Lower lobe of right lung (tissue), 2 donors: Measurements from ENCODE around the gene PTPRN2. TPM values are rescaled to one million over a fixed set of nuclear protein-coding genes. Genes with fewer than 3 reads are reported as not detected.
A peak's percentile ranks its signal among the peaks of the same experiment; 100 is the strongest.

Experiments used
- ATAC-seq, 2 donors: fragments of 200-7000 bp; cut with Tn5 transposase; one replicate each; pipeline ENCODE4 v1.9.1; 2020 to 2022; ENCODE audit warnings: mild to moderate bottlenecking in 2 of 2, moderate library complexity in 2 of 2
- DNase-seq: peaks from one replicate; pipeline ENCODE4 v3.0.0-alpha.2; 2020
- H3K27ac ChIP-seq: fragments of 200-600 bp; one replicate; pipeline ENCODE4 v1.8.0; 2022
- H3K27me3 ChIP-seq: fragments of 200-600 bp; one replicate; pipeline ENCODE4 v1.8.0; 2022; ENCODE audit warnings: low read depth
- H3K36me3 ChIP-seq: fragments of 200-600 bp; one replicate; pipeline ENCODE4 v1.8.0; 2022; ENCODE audit warnings: mild to moderate bottlenecking
- H3K4me1 ChIP-seq: fragments of 200-600 bp; one replicate; pipeline ENCODE4 v1.8.0; 2022
- H3K4me3 ChIP-seq: fragments of 200-600 bp; one replicate; pipeline ENCODE4 v1.8.0; 2022; ENCODE audit warnings: mild to moderate bottlenecking
- H3K9me3 ChIP-seq: fragments of 200-600 bp; one replicate; pipeline ENCODE4 v1.8.0; 2022
- intact Hi-C: fragments of 100-400 bp; cut with DNase I; formaldehyde crosslinking; loops from one replicate; pipeline ENCODE4 v1.11.0; 2022
- total RNA-seq: library from RNA; stranded (reverse); fragmentation: NEBNext Ultra II Directional; extraction: Animal tissue kit (Norgen Biotek cat#: 25700); gene quantifications from one replicate; pipeline ENCODE4 v1.2.1, GENCODE V29; 2021
- TF ChIP-seq, protein P1 (sequence below): fragments of 200-600 bp; IDR thresholded peaks from one replicate; pipeline ENCODE4 v1.8.0; 2022; ENCODE audit warnings: antibody characterized with exemption, mild to moderate bottlenecking
- donor health status: DM: no; HTN: yes; CAD: no; lungs with severe emphysema.

PTPRN2 gene
- total RNA-seq, 1 donor from 2014 or later: 6.8 TPM

GRCh38 chr7:158052381-158053060 is 535.1 kb downstream of the PTPRN2 start:
- H3K36me3 ChIP-seq: no peaks in the 10 kb centered on the region
- intact Hi-C loops: no loop called here
- no peaks in the 10 kb centered on the region for H3K9me3 ChIP-seq
- no peak overlapping the region for H3K27ac ChIP-seq
- H3K4me3 ChIP-seq: no peak overlapping the region
- ATAC-seq (no peak), DNase-seq (no peak)
- no peaks in the 10 kb centered on the region for H3K4me1 ChIP-seq
- TF ChIP-seq, protein P1, sequence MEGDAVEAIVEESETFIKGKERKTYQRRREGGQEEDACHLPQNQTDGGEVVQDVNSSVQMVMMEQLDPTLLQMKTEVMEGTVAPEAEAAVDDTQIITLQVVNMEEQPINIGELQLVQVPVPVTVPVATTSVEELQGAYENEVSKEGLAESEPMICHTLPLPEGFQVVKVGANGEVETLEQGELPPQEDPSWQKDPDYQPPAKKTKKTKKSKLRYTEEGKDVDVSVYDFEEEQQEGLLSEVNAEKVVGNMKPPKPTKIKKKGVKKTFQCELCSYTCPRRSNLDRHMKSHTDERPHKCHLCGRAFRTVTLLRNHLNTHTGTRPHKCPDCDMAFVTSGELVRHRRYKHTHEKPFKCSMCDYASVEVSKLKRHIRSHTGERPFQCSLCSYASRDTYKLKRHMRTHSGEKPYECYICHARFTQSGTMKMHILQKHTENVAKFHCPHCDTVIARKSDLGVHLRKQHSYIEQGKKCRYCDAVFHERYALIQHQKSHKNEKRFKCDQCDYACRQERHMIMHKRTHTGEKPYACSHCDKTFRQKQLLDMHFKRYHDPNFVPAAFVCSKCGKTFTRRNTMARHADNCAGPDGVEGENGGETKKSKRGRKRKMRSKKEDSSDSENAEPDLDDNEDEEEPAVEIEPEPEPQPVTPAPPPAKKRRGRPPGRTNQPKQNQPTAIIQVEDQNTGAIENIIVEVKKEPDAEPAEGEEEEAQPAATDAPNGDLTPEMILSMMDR: no peak
- H3K27me3 ChIP-seq: no peaks in the 10 kb centered on the region

GRCh38 chr7:158051776-158052175 is 535.8 kb downstream of the PTPRN2 start:
- Histone ChIP-seq H3K9me3 (no peaks in the 10 kb centered on the region), H3K36me3 (no peaks in the 10 kb centered on the region), H3K4me3 (no peak overlapping the region), H3K4me1 (no peaks in the 10 kb centered on the region), H3K27ac (no peak overlapping the region), H3K27me3 (no peaks in the 10 kb centered on the region)
- no peak for ATAC-seq
- DNase-seq: no peak
- intact Hi-C loops: no loop called here
- TF ChIP-seq, protein P1: no peak

- H3K9me3 ChIP-seq: no peaks in the 10 kb centered on the region
- H3K27me3 ChIP-seq: no peaks in the 10 kb centered on the region
- H3K27ac ChIP-seq: no peak overlapping the region
- intact Hi-C loops: no loop called here
- TF ChIP-seq, protein P1: no peak
- ATAC-seq (no peak), DNase-seq (peak; percentile 11)
- H3K4me1 ChIP-seq: no peaks in the 10 kb centered on the region
- no peak overlapping the region for H3K4me3 ChIP-seq
- H3K36me3 ChIP-seq: no peaks in the 10 kb centered on the region
These were observed 536.5 kb downstream of the PTPRN2 start for GRCh38 chr7:158050978-158051651.

DNA sequence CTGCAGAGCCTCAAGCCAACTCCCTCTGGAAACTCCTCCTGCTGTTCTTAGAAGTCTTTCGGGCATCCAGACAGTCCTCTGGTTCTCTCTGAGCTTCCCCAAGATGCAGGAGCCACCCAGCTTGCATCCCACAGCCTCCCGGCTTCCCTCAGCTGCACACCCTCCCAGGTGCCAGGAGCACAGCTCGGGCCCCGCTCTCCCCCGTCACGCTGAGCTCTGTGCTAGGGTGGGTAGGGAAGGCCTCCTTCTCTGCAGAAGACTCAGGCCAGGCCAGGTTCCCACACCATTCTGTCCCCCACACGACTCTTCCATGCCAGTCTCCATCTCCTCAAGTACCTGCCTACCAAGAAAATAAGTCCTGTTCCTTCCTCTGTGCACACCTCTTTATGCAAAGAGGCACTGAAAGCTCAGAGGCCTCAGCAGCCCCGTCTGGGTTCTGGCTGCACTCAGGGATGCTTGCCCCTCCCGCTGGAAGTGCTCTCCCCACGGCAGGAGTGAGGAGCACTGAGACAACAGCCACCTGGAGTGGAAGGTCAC is 537.1 kb downstream of the PTPRN2 start:
- peak; percentile 24 for DNase-seq
- TF ChIP-seq, protein P1: no peak
- Histone ChIP-seq H3K9me3 (no peaks in the 10 kb centered on the region), H3K36me3 (no peaks in the 10 kb centered on the region), H3K27me3 (no peaks in the 10 kb centered on the region), H3K4me1 (no peaks in the 10 kb centered on the region), H3K27ac (no peak overlapping the region), H3K4me3 (no peak overlapping the region)
- intact Hi-C loops: no loop called here
- ATAC-seq: no peak

GRCh38 chr7:158049271-158049670 is 538.4 kb downstream of the PTPRN2 start:
- Histone ChIP-seq H3K4me1 (no peaks in the 10 kb centered on the region), H3K36me3 (no peaks in the 10 kb centered on the region), H3K27me3 (no peaks in the 10 kb centered on the region), H3K9me3 (no peaks in the 10 kb centered on the region), H3K4me3 (no peak overlapping the region), H3K27ac (no peak overlapping the region)
- ATAC-seq (no peak), DNase-seq (no peak)
- intact Hi-C loops: no loop called here
- TF ChIP-seq, protein P1: no peak
